ENCODE measurements around the gene MS4A12. TPM values are rescaled to one million over a fixed set of nuclear protein-coding genes. Genes with fewer than 3 reads are reported as not detected.

Gene MS4A12
- total and polyA plus RNA-seq, 10 donors: 0.10 TPM; not detected in 9

- intact Hi-C loops (cut with DNase I; ENCODE audit: low total_unique reads): no loop called here
- DNase-seq: no peak
- Histone ChIP-seq H3K9me3 (no peaks in the 10 kb centered on the region), H3K4me3 (no peak overlapping the region), H3K36me3 (no peaks in the 10 kb centered on the region), H3K4me1 (peaks cover 0 to 31% (median 8%) of the 10 kb centered on the region in 6 donors), H3K27ac (peak overlapping the region in 7 of 8 donors; percentile 34 to 85 (median 77)), H3K27me3 (replicated peaks in 1 of 7) (no peaks in the 10 kb centered on the region)
- TF ChIP-seq POLR2AphosphoS5 (IDR thresholded peaks at IDR 0.05) (no peak), POLR2A (IDR thresholded peaks at IDR 0.05) (no peak)
- TF ChIP-seq, protein P1, sequence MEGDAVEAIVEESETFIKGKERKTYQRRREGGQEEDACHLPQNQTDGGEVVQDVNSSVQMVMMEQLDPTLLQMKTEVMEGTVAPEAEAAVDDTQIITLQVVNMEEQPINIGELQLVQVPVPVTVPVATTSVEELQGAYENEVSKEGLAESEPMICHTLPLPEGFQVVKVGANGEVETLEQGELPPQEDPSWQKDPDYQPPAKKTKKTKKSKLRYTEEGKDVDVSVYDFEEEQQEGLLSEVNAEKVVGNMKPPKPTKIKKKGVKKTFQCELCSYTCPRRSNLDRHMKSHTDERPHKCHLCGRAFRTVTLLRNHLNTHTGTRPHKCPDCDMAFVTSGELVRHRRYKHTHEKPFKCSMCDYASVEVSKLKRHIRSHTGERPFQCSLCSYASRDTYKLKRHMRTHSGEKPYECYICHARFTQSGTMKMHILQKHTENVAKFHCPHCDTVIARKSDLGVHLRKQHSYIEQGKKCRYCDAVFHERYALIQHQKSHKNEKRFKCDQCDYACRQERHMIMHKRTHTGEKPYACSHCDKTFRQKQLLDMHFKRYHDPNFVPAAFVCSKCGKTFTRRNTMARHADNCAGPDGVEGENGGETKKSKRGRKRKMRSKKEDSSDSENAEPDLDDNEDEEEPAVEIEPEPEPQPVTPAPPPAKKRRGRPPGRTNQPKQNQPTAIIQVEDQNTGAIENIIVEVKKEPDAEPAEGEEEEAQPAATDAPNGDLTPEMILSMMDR (IDR thresholded peaks at IDR 0.05 in 8 of 11, conservative IDR thresholded peaks at IDR 0.05 in 3 of 11): no peak
Measured at GRCh38 chr11:60454212-60454611, 38.4 kb upstream of the MS4A12 start.

GRCh38 chr11:60455531-60456042, 37.0 kb upstream of the MS4A12 start, which contains the start of gene MS4A1:
MS4A1 (plus strand) TSS chr11:60455847; CDS start chr11:60462375, 6,528 bp downstream.
- DNase-seq: no peak
- 24 to 49% (median 43%) methylated on average over 4 of the region's 4 CpGs for WGBS, 5 donors
- TF ChIP-seq, protein P1 (IDR thresholded peaks at IDR 0.05 in 8 of 11, conservative IDR thresholded peaks at IDR 0.05 in 3 of 11): no peak
- TF ChIP-seq POLR2AphosphoS5 (IDR thresholded peaks at IDR 0.05) (peak in 1 of 3 donors; percentile 96), POLR2A (IDR thresholded peaks at IDR 0.05) (peak in 2 of 3 donors; percentile 84 to 86)
- no peaks in the 10 kb centered on the region for H3K36me3 ChIP-seq
- peak within 1 kb of the TSS; percentile 41 to 85 (median 78) for H3K27ac ChIP-seq
- peak within 1 kb of the TSS; percentile 27 to 67 (median 44) for H3K4me3 ChIP-seq
- peaks cover 0 to 45% (median 8%) of the 10 kb centered on the region in 6 donors for H3K4me1 ChIP-seq
- no peaks in the 10 kb centered on the region for H3K27me3 ChIP-seq (replicated peaks in 1 of 7)
- no peaks in the 10 kb centered on the region for H3K9me3 ChIP-seq
- intact Hi-C loops (cut with DNase I; ENCODE audit: low total_unique reads): no loop called here

DNA sequence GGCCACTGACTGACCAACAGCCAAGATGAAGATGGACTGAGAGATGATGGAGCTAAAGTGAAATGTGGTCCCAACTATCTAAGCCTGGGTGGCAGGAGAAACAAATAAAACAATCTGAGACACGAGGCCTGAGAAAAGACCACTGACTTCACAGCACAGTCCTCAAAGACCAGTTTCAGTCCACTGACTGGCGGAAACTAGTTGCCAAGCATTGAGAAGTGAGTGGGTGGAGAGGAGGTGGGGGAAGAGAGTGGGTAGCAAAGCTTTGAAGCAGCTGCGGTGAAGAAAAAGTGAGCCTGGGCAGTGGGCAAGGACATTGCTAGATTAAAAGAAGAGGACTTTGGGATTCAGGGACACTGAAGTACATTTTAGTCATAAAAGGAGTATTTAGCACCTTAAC, 35.0 kb upstream of the MS4A12 start:
- Histone ChIP-seq H3K9me3 (no peaks in the 10 kb centered on the region), H3K36me3 (peaks cover 0 to 19% (median 0%) of the 10 kb centered on the region in 6 donors), H3K27ac (peak overlapping the region; percentile 30 to 85 (median 78)), H3K4me3 (peak overlapping the region; percentile 27 to 67 (median 44)), H3K27me3 (replicated peaks in 1 of 7) (no peaks in the 10 kb centered on the region), H3K4me1 (peaks cover 0 to 65% (median 20%) of the 10 kb centered on the region in 6 donors)
- peak in 1 of 3 donors; percentile 21 for TF ChIP-seq POLR2A (IDR thresholded peaks at IDR 0.05)
- TF ChIP-seq, protein P1 (IDR thresholded peaks at IDR 0.05 in 8 of 11, conservative IDR thresholded peaks at IDR 0.05 in 3 of 11): no peak
- TF ChIP-seq POLR2AphosphoS5 (IDR thresholded peaks at IDR 0.05): peak in 1 of 3 donors; percentile 88
- WGBS, 5 donors: 47 to 67% (median 61%) methylated on average over 3 of the region's 3 CpGs
- intact Hi-C loops (cut with DNase I; ENCODE audit: low total_unique reads): no loop called here
- no peak for DNase-seq

GRCh38 chr11:60459345-60459744, 33.2 kb upstream of the MS4A12 start:
- Histone ChIP-seq H3K4me1 (peaks cover 0 to 73% (median 25%) of the 10 kb centered on the region in 6 donors), H3K27me3 (replicated peaks in 1 of 7) (no peaks in the 10 kb centered on the region), H3K27ac (peak overlapping the region in 4 of 8 donors; percentile 18 to 85 (median 58)), H3K36me3 (peaks cover 0 to 36% (median 6%) of the 10 kb centered on the region in 6 donors), H3K9me3 (no peaks in the 10 kb centered on the region), H3K4me3 (peak overlapping the region; percentile 13 to 67 (median 40))
- 58 to 85% (median 83%) methylated on average over 1 of the region's 1 CpG for WGBS, 5 donors
- intact Hi-C loops (cut with DNase I; ENCODE audit: low total_unique reads): no loop called here
- no peak for DNase-seq
- TF ChIP-seq, protein P1 (IDR thresholded peaks at IDR 0.05 in 8 of 11, conservative IDR thresholded peaks at IDR 0.05 in 3 of 11): no peak
- no peak for TF ChIP-seq POLR2A (IDR thresholded peaks at IDR 0.05)
- no peak for TF ChIP-seq POLR2AphosphoS5 (IDR thresholded peaks at IDR 0.05)
